Tibial nerve (tissue), 4 donors: ENCODE data around the gene ACHE. TPM values are rescaled to one million over a fixed set of nuclear protein-coding genes. Genes with fewer than 3 reads are reported as not detected.

Experiments
- DNase-seq, 2 donors: peaks; one replicate each; pipeline ENCODE4 v3.0.0-alpha.2; 2019; ENCODE audit warnings: low spot score in 2 of 2
- H3K27ac ChIP-seq, 4 donors: fragments of 200-600 bp; sonication (generic) in 3 of 4; one replicate each; pipeline ENCODE4 v1.5.1; 2017 to 2019; ENCODE audit warnings: mild to moderate bottlenecking in 1 of 4
- H3K27me3 ChIP-seq, 2 donors: fragments of 200-600 bp; sonication (generic) in 1 of 2; one replicate each; pipeline versions ENCODE4 v1.5.1 to v1.6.0; 2017 to 2019
- H3K36me3 ChIP-seq, 3 donors: fragments of 200-600 bp; sonication (generic); one replicate each; pipeline ENCODE4 v1.5.1; 2018 to 2019
- H3K4me1 ChIP-seq, 4 donors: fragments of 200-600 bp; sonication (generic) in 3 of 4; one replicate each; pipeline ENCODE4 v1.5.1; 2017 to 2019
- H3K4me3 ChIP-seq, 4 donors: fragments of 200-600 bp; sonication (generic) in 3 of 4; one replicate each; pipeline ENCODE4 v1.5.1; 2017 to 2019; ENCODE audit warnings: mild to moderate bottlenecking in 1 of 4, moderate library complexity in 1 of 4
- H3K9me3 ChIP-seq, 4 donors: fragments of 200-600 bp; sonication (generic) in 3 of 4; one replicate each; pipeline ENCODE4 v1.5.1; 2017 to 2019
- CTCF ChIP-seq, 5 experiments: fragments of 200-600 bp in 3 of 5; fragments of 450-650 bp in 2 of 5; sonication (generic) in 3 of 5; IDR thresholded peaks; one replicate each; pipeline ENCODE4 v1.5.1; 2016 to 2019; ENCODE audit warnings: antibody characterized with exemption in 5 of 5, mild to moderate bottlenecking in 3 of 5, moderate library complexity in 2 of 5
- EP300 ChIP-seq, 2 donors: sonication (generic); formaldehyde crosslinking; IDR thresholded peaks; one replicate each; pipeline ENCODE4 v1.6.1; 2017; ENCODE audit warnings: antibody characterized with exemption in 2 of 2, mild to moderate bottlenecking in 1 of 2
- POLR2A ChIP-seq, 2 donors: fragments of 450-650 bp; IDR thresholded peaks; one replicate each; pipeline ENCODE4 v1.6.1; 2017; ENCODE audit warnings: antibody characterized with exemption in 2 of 2, mild to moderate bottlenecking in 2 of 2, moderate library complexity in 2 of 2
- WGBS, 2 donors: methylation state at CpG; one replicate each; pipeline ENCODE4 v1.1.5; 2018; 5-methylcytosine and 5-hydroxymethylcytosine counted together
- total RNA-seq, 4 donors: library from RNA; depleted of rRNA; stranded (reverse); fragments of >200 nt; gene quantifications; one replicate each; pipeline ENCODE4 v1.1.0, GENCODE V29; 2016

ACHE gene
- total RNA-seq, 4 donors from 2014 or later: 3.0 TPM; not detected in 3

DNA sequence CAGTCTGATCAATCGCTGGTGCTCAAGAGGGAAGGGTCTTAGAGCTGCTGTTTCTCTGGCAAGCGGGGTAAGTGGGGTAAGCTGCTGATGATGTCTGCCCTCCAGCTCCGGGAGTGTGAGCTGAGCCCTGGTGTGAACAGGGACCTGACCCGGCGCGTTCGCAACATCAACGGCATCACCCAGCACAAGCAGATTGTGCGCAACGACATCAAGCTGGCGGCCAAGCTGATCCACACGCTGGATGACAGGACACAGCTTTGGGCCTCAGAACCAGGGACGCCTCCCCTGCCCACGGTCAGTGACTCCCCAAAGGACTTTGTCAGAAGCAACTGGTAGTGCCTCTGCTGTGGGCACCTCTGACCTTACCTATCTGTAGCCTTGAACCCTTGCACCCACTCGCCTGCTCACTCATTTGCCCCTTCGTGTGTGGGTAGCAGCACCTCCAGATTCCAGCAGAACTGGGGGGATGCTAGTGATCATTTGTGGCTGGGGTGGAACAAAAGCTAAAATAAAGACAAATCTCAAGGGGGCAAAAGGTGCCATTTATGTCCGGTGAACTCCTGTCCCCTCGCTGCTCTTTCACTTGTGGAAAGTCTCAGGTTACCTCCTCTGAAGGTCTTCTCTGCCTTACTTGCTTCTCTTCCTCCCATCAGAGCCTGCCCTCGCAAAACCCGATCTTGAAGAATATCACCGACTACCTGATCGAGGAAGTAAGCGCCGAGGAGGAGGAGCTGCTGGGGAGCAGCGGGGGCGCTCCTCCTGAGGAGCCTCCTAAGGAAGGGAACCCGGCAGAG lies 9.3 kb downstream of the ACHE start:
- H3K27me3 ChIP-seq: no peaks in the 10 kb centered on the region
- H3K36me3 ChIP-seq: peaks cover 6 to 72% (median 56%) of the 10 kb centered on the region in 3 donors
- WGBS, 2 donors: 85 to 87% methylated on average over 26 to 27 of the region's 27 CpGs
- H3K27ac ChIP-seq: peak overlapping the region in 1 of 4 donors; percentile 25
- H3K4me3 ChIP-seq: no peak overlapping the region
- no peak for DNase-seq
- TF ChIP-seq POLR2A (IDR thresholded peaks at IDR 0.05) (no peak), EP300 (IDR thresholded peaks at IDR 0.05) (no peak), CTCF (IDR thresholded peaks at IDR 0.05) (no peak)
- peaks cover 0 to 41% (median 20%) of the 10 kb centered on the region in 4 donors for H3K4me1 ChIP-seq
- H3K9me3 ChIP-seq: no peaks in the 10 kb centered on the region

DNA sequence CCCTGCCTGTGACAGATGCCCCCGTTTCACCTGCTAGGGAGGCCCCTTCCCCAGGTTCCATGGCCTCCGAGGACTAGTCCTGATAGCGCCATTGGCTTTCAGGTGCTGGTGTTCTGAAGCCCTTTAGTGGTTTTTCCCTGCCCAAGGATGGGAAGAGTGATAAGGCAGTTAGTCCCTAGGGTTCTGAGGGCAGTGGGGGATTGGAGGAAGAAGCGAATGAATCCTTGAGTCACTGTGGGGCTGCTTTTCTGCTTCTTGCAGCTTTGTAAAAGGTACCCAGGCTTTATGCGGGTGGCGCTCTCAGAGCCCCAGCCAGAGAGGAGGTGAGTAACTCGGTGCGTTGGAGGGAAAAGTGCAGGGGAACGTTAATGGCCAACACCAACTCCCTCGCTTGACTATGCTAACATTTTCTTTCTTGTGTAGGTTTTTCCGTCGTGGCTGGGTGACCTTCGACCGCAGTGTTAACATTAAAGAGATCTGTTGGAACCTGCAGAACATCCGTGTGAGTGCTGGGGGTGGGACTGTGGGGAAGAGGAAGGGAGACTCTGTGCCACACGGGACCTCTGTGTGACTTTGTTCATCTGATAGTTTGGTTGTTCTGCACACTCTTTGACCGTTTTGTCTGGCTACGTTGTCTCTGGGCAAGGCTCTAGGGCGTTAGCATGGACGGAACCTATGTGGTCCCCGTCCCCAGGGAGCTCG lies 10.1 kb downstream of the ACHE start:
- no peaks in the 10 kb centered on the region for H3K9me3 ChIP-seq
- peaks cover 0 to 40% (median 17%) of the 10 kb centered on the region in 4 donors for H3K4me1 ChIP-seq
- H3K4me3 ChIP-seq: no peak overlapping the region
- no peak for DNase-seq
- peaks cover 6 to 78% (median 58%) of the 10 kb centered on the region in 3 donors for H3K36me3 ChIP-seq
- WGBS, 2 donors: 76 to 79% methylated on average over 21 to 22 of the region's 22 CpGs
- no peak for TF ChIP-seq CTCF (IDR thresholded peaks at IDR 0.05)
- TF ChIP-seq EP300 (IDR thresholded peaks at IDR 0.05): no peak
- TF ChIP-seq POLR2A (IDR thresholded peaks at IDR 0.05): no peak
- no peaks in the 10 kb centered on the region for H3K27me3 ChIP-seq
- no peak overlapping the region for H3K27ac ChIP-seq

DNA sequence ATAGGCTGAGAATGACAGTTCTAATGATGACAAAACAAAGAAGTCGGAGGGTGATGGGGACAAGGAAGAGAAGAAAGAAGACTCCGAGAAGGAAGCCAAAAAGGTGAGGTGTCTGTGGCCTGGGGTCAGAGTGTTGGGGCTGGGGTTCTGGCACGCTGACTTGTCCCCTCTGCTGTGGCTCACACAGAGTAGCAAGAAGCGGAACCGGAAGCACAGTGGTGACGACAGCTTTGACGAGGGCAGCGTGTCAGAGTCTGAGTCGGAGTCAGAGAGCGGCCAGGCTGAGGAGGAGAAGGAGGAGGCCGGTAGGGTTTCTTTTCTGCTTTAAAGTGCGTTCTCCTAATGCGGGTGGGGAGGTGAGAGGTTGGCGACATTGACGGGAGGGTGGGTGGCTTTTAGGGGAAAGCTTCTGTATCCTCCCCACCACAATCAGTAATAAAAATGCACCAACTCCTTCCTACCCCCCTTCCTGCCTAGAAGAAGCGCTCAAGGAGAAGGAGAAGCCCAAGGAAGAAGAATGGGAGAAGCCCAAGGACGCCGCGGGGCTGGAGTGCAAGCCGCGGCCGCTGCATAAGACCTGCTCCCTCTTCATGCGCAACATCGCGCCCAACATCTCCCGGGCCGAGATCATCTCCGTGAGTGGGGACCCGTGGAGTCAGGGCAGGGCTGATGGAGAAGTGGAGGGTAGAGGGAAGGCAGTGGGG lies 10.8 kb downstream of the ACHE start:
- peaks cover 0 to 40% (median 14%) of the 10 kb centered on the region in 4 donors for H3K4me1 ChIP-seq

DNA sequence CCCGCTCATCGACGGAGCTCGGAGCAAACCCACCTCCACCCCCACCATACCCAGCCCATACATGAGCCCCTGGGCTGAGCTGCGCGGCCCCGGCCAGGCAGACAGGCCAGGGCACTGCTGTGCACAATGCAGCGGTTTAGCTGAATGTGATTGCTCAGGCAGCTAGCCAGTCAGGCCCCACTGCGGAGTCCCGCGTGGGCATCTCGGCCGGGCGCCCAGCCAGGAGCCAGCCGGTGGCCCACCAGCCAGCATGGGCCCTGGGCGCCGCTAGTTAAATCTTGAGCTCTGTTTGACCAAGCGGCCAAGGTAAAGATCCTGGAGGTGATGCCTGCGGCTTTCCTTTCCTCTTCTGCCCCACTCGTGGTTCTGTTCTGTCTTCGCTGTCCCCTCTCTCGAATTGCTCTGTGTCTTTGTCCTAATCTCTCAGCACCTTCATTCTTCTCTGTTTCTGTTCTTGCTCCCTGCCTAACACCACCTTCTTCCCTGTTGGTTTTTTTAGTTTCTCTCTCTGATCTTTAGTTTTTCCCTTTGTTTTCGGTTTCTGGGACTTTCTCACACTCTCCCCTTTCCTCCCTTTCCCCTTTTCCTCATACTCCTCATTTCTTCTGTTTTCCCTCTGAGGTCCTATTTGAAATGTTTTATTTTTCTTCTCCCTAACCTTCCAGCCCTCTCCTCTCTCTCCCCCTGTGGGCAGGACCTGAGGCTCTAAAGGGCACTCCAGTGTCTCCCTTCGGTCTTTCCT lies 12.7 kb downstream of the ACHE start:
- no peaks in the 10 kb centered on the region for H3K9me3 ChIP-seq
- peaks cover 0 to 45% (median 3%) of the 10 kb centered on the region in 4 donors for H3K4me1 ChIP-seq
- TF ChIP-seq CTCF (IDR thresholded peaks at IDR 0.05) (no peak), EP300 (IDR thresholded peaks at IDR 0.05) (no peak), POLR2A (IDR thresholded peaks at IDR 0.05) (no peak)
- WGBS, 2 donors: 85 to 88% methylated on average over 21 to 24 of the region's 24 CpGs
- H3K36me3 ChIP-seq: peaks cover 6 to 90% (median 52%) of the 10 kb centered on the region in 3 donors
- H3K27me3 ChIP-seq: no peaks in the 10 kb centered on the region
- DNase-seq: no peak
- H3K4me3 ChIP-seq: no peak overlapping the region
- no peak overlapping the region for H3K27ac ChIP-seq

More for the DNA sequence above, 10.8 kb downstream of the ACHE start:
- H3K27ac ChIP-seq: no peak overlapping the region
- no peaks in the 10 kb centered on the region for H3K9me3 ChIP-seq
- no peak for DNase-seq
- H3K27me3 ChIP-seq: no peaks in the 10 kb centered on the region
- no peak overlapping the region for H3K4me3 ChIP-seq
- TF ChIP-seq EP300 (IDR thresholded peaks at IDR 0.05) (no peak), POLR2A (IDR thresholded peaks at IDR 0.05) (no peak), CTCF (IDR thresholded peaks at IDR 0.05) (no peak)
- WGBS, 2 donors: 92% methylated on average over 29 of the region's 29 CpGs
- H3K36me3 ChIP-seq: peaks cover 6 to 83% (median 58%) of the 10 kb centered on the region in 3 donors
